GM21619 (cell line): ENCODE measurements around the gene DAGLA.
"Not testable (repeated sequence)": the region's sequence is repeated elsewhere in the genome, so short reads cannot be mapped to it uniquely, and the experiment has no call there.

Experiments used
- ATAC-seq: cut with Tn5 transposase; IDR thresholded peaks from one replicate; pipeline ENCODE4 v1.9.1; 2021; ENCODE audit not compliant: unreplicated experiment

DAGLA gene

GRCh38 chr11:61679893-61680621 lies at the start of gene DAGLA:
Gene DAGLA, plus strand, starts transcription at chr11:61680391. Its CDS starts 39,765 bp downstream, at chr11:61720156.
- ATAC-seq: no peak

- no peak for ATAC-seq
These were observed 48.1 kb upstream of the DAGLA start for GRCh38 chr11:61632096-61632495.

- ATAC-seq: no peak
These were observed 44.9 kb upstream of the DAGLA start for GRCh38 chr11:61635304-61635703.

- no peak for ATAC-seq
These were observed 44.4 kb upstream of the DAGLA start for GRCh38 chr11:61635787-61636186.

- ATAC-seq: no peak
These were observed 43.5 kb upstream of the DAGLA start for GRCh38 chr11:61636676-61637075.

GRCh38 chr11:61637277-61637676 lies 42.9 kb upstream of the DAGLA start:
- no peak for ATAC-seq

- no peak for ATAC-seq
These were observed 40.3 kb upstream of the DAGLA start for GRCh38 chr11:61639816-61640443.

GRCh38 chr11:61642162-61642561 lies 38.0 kb upstream of the DAGLA start:
- no peak for ATAC-seq

GRCh38 chr11:61645179-61645868 lies 34.9 kb upstream of the DAGLA start:
- no peak for ATAC-seq

GRCh38 chr11:61647529-61647928 lies 32.7 kb upstream of the DAGLA start:
- ATAC-seq: no peak

- ATAC-seq: no peak
These were observed 29.2 kb upstream of the DAGLA start for GRCh38 chr11:61650781-61651571.

GRCh38 chr11:61652135-61652534 lies 28.1 kb upstream of the DAGLA start:
- ATAC-seq: no peak

GRCh38 chr11:61654397-61654829 lies 25.8 kb upstream of the DAGLA start:
- ATAC-seq: no peak

- not testable (repeated sequence) for ATAC-seq
These were observed 24.7 kb upstream of the DAGLA start for GRCh38 chr11:61655266-61656159.

- no peak for ATAC-seq
These were observed 23.7 kb upstream of the DAGLA start for GRCh38 chr11:61656347-61657077.

- no peak for ATAC-seq
These were observed 22.5 kb upstream of the DAGLA start for GRCh38 chr11:61657566-61658290.

GRCh38 chr11:61659413-61660196 lies 20.6 kb upstream of the DAGLA start:
- ATAC-seq: no peak

GRCh38 chr11:61660997-61661396 lies 19.2 kb upstream of the DAGLA start:
- ATAC-seq: not testable (repeated sequence)
